Fibroblast of upper back skin (primary cell): Measurements from ENCODE around the gene CFHR1.
A peak's percentile ranks its signal among the peaks of the same experiment; 100 is the strongest.
"Not testable (repeated sequence)": the region's sequence is repeated elsewhere in the genome, so short reads cannot be mapped to it uniquely, and the experiment has no call there.

Source experiments
- DNase-seq: peaks from one replicate; pipeline ENCODE4 v3.0.0-alpha.2; 2013

CFHR1 gene

GRCh38 chr1:196819531-196819930 is at the start of gene CFHR1:
TSS of gene CFHR1 (plus strand) at chr1:196819731. CDS start at chr1:196819845, 114 bp downstream.
- DNase-seq, result not testable (repeated sequence)

- DNase-seq, result not testable (repeated sequence)
These were observed 49.7 kb upstream of the CFHR1 start for GRCh38 chr1:196769823-196770222.

DNA sequence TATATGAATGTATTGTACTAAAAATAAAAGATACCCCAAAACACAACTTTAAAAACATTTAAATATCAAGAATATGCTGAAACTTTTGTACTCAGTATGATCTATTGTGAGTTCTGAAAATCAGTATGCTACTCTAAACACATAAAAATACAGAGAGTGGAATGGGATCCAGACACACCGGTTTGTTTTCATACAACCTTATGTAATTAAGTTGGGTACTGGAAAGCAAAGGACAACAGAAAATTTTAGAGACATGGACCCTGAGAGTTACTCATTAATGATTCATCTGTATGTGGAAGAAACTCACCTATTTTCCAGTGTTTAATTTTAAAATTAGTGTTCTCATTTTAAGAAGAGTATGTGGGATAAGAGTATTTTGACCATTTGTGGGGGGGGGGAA is 45.8 kb upstream of the CFHR1 start:
- no peak for DNase-seq

DNA sequence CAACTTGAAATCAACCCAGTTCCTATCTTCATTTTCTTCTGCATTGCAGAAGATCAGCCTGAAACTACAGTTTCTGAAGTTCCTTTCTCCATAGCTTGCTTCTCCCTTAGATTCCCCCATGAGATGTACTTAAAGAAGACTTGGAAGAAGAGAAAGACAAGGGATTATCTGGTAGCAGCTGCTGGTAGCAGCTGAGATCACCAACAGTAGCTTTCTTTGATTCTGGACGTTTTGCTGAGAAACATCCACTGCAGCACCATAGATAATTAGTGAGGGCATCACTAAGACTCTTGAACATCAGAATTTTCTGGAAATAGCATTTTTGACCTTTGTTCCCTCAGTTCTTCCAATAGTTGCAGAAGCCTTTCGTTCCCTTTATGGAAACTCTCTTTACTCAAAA is 45.4 kb upstream of the CFHR1 start:
- no peak for DNase-seq

- no peak for DNase-seq
These were observed 44.9 kb upstream of the CFHR1 start, which contains the start of gene CFHR3 for GRCh38 chr1:196774603-196775002. TSS of gene CFHR3 (plus strand) at chr1:196774840. CDS start at chr1:196774887, 47 bp downstream.

- DNase-seq, result no peak
These were observed 41.9 kb upstream of the CFHR1 start for GRCh38 chr1:196777603-196778002.

GRCh38 chr1:196779093-196779492 is 40.4 kb upstream of the CFHR1 start:
- DNase-seq, result no peak

DNA sequence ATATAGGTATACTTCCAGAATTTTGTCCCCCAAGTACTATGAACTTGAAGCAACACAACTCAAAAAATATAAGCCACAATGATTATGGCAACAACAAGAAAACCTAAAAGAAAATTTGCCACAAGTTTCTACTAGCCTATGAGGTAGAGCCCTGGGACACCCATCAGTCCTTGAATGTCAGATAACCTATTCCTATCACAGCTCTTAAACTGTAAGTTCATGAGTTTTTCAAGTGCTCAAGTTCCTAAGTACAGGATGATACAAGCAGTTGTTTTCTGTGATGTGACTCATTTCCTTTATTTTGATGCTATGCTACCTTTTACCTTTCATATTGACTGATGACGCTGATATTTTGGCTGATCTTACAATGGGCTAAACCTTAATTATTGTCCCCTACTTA is 28.3 kb upstream of the CFHR1 start:
- DNase-seq, result not testable (repeated sequence)

- DNase-seq, result not testable (repeated sequence)
These were observed 25.4 kb upstream of the CFHR1 start for GRCh38 chr1:196794103-196794502.

DNA sequence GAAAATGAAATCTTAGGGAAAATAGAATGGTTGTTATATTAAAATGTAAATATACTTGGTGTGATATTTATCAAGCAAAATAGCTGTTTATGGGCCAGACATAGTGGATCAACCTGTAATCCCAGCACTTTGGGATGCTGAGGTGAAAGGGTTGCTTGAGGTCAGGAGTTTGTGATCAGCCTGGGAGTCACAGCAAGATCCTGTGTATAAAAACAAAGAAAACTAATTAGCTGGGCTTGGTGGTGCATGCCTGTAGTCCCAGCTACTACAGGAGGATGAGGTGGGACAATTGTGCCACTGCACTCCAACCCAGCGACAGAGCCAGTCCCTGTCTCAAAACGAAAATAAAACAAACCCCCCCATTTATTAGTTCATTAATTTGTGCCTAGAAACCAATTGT is 21.6 kb upstream of the CFHR1 start:
- no peak for DNase-seq

DNA sequence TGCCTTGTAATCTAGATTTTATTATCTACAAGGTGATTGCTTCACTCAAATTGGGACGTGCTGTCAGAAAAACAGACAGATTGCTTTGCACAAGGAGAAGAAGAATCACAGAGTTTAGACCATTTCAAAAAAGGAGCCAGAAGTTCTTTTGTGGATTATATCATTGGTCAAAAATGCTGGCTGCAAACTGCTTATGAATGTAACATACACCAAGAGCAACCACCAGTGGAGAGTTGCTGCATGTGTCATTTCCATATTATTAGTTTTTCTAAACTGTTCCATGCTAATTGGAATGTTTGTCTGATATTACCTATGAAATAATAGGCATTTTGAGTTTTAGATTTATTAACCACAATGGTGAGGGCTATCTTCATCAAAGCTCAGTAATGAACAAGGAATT is 17.6 kb upstream of the CFHR1 start:
- peak; percentile 0 for DNase-seq

DNA sequence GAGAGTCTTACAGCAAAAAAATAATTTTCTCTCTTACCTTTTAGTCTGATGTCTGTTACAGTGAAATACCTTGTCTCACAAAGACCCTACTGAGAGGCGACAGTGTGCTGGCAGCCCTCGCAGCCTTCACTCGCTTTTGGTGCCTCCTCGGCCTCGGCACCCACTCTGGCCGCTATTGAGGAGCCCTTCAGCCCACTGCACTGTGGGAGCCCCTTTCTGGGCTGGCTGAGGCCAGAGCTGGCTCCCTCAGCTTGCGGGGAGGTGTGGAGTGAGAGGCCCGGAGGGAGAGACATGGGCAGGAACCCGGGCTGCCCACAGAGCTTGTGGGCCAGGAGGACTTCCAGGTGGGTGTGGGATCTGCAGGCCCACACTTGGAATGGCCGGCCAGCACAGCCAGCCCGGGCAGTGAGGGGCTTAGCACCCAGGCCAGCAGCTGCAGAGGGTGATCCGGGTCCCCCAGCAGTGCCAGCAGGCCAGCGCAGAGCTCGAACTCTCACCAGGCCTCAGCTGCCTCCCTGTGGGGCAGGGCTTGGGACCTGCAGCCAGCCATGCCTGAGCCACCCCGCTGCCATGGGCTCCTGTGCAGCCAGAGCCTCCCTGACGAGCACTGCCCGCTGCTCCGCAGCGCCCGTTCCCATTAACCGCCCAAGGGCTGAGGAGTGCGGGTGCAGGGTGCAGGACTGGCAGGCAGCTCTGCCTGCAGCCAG is 10.8 kb upstream of the CFHR1 start:
- DNase-seq, result no peak

DNA sequence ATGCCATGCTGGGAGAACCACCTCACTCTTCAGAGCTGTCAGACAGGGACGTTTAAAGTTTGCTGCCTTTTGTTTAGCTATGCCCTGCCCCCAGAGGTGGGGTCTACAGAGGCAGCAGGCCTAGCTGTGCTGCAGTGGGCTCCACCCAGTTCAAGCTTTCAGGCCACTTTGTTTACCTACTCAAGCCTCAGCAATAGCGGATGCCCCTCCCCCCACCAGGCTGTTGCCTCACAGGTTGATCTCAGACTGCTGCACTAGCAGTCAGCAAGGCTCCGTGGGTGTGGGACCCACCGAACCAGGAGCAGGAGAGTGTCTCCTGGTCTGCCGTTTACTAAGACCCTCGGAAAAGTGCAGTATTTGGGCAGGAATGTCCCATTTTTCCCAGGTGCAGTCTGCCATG is 2.1 kb upstream of the CFHR1 start:
- DNase-seq, result not testable (repeated sequence)

GRCh38 chr1:196827860-196828259 is 8.3 kb downstream of the CFHR1 start:
- peak; percentile 77 for DNase-seq

DNA sequence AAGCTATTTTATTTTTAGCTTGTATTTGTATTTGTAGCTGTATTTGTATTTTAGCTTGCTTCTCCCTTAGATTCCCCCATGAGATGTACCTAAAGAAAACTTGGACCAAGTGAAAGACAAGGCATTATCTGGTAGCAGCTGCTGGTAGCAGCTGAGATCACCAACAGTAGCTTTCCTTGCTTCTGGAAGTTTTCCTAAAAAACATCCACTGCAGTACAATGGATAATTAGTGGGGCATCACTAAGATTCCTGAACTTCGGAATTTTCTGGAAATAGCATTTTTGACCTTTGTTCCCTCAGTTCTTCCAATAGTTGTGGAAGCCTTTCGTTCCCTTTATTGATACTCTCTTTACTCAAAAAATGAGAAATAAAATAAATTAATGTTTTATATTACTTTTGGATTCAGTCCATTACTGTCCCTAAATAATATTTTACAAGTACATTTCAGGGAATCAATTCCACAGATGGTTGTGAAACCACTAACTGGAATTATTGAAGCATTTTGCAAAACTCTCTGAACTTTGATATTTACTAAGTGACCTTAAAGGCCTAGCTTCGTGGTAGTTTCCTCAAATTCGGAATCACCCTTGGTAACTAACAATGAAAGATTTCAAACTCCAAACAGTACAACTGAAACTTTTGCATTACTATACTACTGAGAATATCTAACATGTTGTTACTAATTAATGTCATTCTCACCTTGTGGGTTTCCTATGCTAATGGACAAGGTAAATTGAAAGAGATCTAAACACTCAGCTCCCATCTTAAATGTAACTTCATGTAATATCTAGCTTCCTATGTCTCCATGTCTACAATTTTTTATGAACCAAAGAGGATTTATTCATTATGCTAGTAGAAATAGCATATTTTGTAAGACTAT is 30.3 kb downstream of the CFHR1 start:
- not testable (repeated sequence) for DNase-seq

DNA sequence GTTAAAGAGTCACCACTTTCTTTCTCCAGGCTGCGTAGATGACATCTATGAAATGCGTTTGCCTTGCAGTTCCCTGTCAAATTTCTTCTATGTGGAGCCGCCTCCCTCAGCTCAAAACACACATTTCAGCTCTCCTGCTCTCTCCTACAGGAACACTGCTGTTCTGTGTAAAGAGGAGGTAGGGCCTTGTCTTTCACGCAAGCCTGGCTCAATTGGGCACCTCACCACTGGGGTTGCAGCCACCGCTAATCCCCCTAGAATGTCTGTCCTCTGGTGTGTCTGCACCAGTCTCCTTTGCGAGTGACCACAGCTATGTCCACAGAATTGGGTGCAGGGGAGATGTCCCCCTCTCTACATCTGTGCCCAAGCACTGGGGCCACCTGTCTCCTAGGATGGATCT is 36.5 kb downstream of the CFHR1 start:
- DNase-seq, result no peak

DNA sequence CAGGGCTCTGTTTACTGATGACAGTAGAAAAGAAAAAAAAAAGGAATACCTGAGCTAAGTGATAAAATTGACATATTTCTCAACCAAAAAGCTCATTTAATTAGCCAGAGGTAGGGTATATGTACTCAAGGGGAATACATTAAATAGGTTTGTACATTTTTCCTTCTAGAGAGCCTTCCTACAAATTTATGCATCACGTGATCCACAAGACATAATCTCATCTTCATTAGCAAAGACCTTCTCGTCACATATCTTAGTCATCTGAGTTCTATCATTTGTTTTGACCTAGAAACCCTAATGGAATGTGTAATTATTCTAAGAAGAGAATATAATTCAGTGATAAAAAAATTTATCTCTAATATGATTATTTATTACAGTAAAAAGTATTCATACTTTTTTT is 37.7 kb downstream of the CFHR1 start:
- DNase-seq, result no peak

GRCh38 chr1:196858811-196859210 is 39.3 kb downstream of the CFHR1 start:
- DNase-seq, result no peak

- no peak for DNase-seq
These were observed 40.9 kb downstream of the CFHR1 start for GRCh38 chr1:196860323-196860884.

DNA sequence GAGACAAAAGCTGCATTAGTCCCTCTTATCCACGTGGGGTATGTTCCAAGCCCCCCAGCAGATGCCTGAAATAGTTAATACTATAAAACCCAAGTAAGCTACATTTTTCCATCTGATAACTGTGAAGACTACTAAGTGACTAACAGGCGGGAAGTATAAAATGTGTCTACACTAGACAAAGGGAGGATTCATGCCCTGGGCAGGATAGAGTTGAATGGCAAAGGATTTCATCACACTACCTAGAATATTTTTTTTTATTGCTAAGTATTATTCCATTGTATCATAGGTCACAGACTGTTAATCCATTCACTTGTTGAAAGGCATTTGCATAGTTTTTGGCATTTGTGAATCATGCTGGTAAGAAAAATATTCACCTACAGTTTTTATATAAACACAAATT is 41.9 kb downstream of the CFHR1 start:
- DNase-seq, result no peak

- no peak for DNase-seq
These were observed 47.4 kb downstream of the CFHR1 start for GRCh38 chr1:196866974-196867373.

- no peak for DNase-seq
These were observed 53.9 kb downstream of the CFHR1 start for GRCh38 chr1:196873385-196873784.

- no peak for DNase-seq
These were observed 56.4 kb downstream of the CFHR1 start for GRCh38 chr1:196875935-196876334.

DNA sequence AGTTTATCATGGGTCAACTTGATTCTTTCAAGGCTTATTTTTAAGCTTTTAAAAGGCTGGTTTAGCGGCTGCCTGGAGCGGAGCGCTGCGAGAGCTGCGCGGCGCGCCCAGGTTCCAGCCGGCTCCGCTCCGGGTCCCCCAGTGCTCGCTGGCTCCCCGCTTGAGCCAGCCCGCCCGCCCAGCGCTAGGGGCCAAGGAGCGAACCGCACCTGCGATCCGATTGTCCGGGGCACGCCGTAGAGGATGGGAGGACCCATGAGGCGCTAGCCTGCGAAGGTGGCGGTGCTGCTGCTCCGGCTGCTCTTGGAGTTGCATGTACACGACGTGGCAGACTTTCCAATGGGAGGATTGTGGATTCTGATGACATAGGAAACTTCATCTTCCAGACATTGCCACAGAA is 58.4 kb downstream of the CFHR1 start:
- peak; percentile 6 for DNase-seq
